K562 (cell line): ENCODE results near the gene ANAPC2. TPM values are rescaled to one million over a fixed set of nuclear protein-coding genes. Genes with fewer than 3 reads are reported as not detected.

Experiments
- BACH1 ChIP-seq: fragments of 200-800 bp; sonication (Bioruptor generic); IDR thresholded peaks from 2 replicates; pipeline ENCODE4 v1.6.1; 2016; ENCODE audit warnings: missing genetic modification characterization, missing compliant biosample characterization
- BCL6 ChIP-seq: fragments of 250-450 bp; sonication (Bioruptor Pico); IDR thresholded peaks from 2 replicates; pipeline ENCODE4 v1.4.0; 2020
- BRCA1 ChIP-seq, 2 experiments: fragments of 450-650 bp in 1 of 2; sonication (generic) in 1 of 2; formaldehyde crosslinking in 1 of 2; IDR thresholded peaks; 2 replicates each; pipeline versions ENCODE4 v1.5.0 to v1.6.1; 2017 to 2020; ENCODE audit warnings: mild to moderate bottlenecking in 1 of 2, missing genetic modification reagents in 1 of 2
- CXXC5 ChIP-seq: fragments of 250-450 bp; sonication (Bioruptor Pico); IDR thresholded peaks from 2 replicates; pipeline ENCODE4 v1.8.0; 2022; ENCODE audit warnings: inconsistent platforms, mild to moderate bottlenecking, moderate library complexity
- FIP1L1 ChIP-seq: fragments of 200-400 bp; formaldehyde crosslinking; IDR thresholded peaks from 2 replicates; pipeline ENCODE4 v1.6.1; 2018; ENCODE audit warnings: mild to moderate bottlenecking, low read depth, low read length; ENCODE audit not compliant: poor library complexity, severe bottlenecking
- KAT8 ChIP-seq: fragments of 450-650 bp; IDR thresholded peaks from 2 replicates; pipeline ENCODE4 v1.6.1; 2016; ENCODE audit warnings: low read depth, mild to moderate bottlenecking
- KDM4B ChIP-seq, 2 experiments: fragments of 450-650 bp in 1 of 2; sonication (generic) in 1 of 2; IDR thresholded peaks; 2 replicates each; pipeline ENCODE4 v1.6.1; 2016 to 2017; ENCODE audit warnings: borderline replicate concordance in 2 of 2, antibody characterized with exemption in 1 of 2, low read depth in 1 of 2, mild to moderate bottlenecking in 1 of 2
- MAZ ChIP-seq, 2 experiments: fragments of 450-650 bp in 1 of 2; sonication (generic) in 1 of 2; formaldehyde crosslinking; IDR thresholded peaks in 1 of 2; conservative IDR thresholded peaks in 1 of 2; 2 replicates each; pipeline versions ENCODE4 v1.4.0 to v1.5.0; 2020; ENCODE audit warnings: mild to moderate bottlenecking in 1 of 2, missing genetic modification reagents in 1 of 2
- MYC ChIP-seq, 2 experiments: fragments of 250-450 bp in 1 of 2; sonication (Bioruptor Pico) in 1 of 2; IDR thresholded peaks; 2 replicates each; pipeline versions ENCODE4 v1.5.1 to v1.6.1; 2012 to 2021; ENCODE audit warnings: low read depth in 2 of 2, borderline replicate concordance in 1 of 2, improper control_type of control experiment in 1 of 2, low read length in 1 of 2, mild to moderate bottlenecking in 1 of 2, moderate library complexity in 1 of 2
- NELFE ChIP-seq: IDR thresholded peaks from 2 replicates; pipeline ENCODE4 v1.6.1; 2011; ENCODE audit warnings: mild to moderate bottlenecking; ENCODE audit not compliant: insufficient read depth, insufficient read length
- NFYB ChIP-seq: IDR thresholded peaks from 2 replicates; pipeline ENCODE4 v1.6.1; 2011; ENCODE audit warnings: mild to moderate bottlenecking, moderate library complexity; ENCODE audit not compliant: insufficient read length; ENCODE audit errors: extremely low read depth
- SIN3B ChIP-seq: fragments of 450-650 bp; IDR thresholded peaks from 2 replicates; pipeline ENCODE4 v1.6.1; 2017; ENCODE audit warnings: low read depth, mild to moderate bottlenecking, moderate library complexity
- ZNF239 ChIP-seq: fragments of 250-450 bp; sonication (Bioruptor Pico); IDR thresholded peaks from 2 replicates; pipeline ENCODE4 v1.4.0; 2020; ENCODE audit warnings: mild to moderate bottlenecking
- polyA plus RNA-seq, 8 experiments: library from polyadenylated mRNA; depleted of rRNA in 4 of 8; stranded (reverse) in 5 of 8; unstranded in 3 of 8; fragments of >200 nt; fragmentation: Nextera tagmentation in 2 of 8; fragmentation: Illumina TruSeq in 1 of 8; extraction: Ambion mirVana in 2 of 8; extraction: Trizol in 1 of 8; gene quantifications; 2 replicates each; pipeline versions ENCODE4 v1.2.1 to v1.2.3, GENCODE V29; 2011 to 2014; ENCODE audit warnings: inconsistent platforms in 1 of 8, missing spikeins in 1 of 8
- total RNA-seq, 7 experiments: library from RNA; depleted of rRNA in 6 of 7; stranded (reverse); fragments of >200 nt in 6 of 7; fragmentation: Illumina TruSeq in 2 of 7; extraction: Trizol in 2 of 7; gene quantifications; 2 replicates each; pipeline versions ENCODE4 v1.2.1 to v1.2.3, GENCODE V29; 2011 to 2021; ENCODE audit warnings: low replicate concordance in 1 of 7
- TF ChIP-seq, protein P1 (sequence below): fragments of 250-450 bp; sonication (Bioruptor Pico); IDR thresholded peaks from 2 replicates; pipeline ENCODE4 v1.9.0; 2021; ENCODE audit warnings: mild to moderate bottlenecking, inconsistent platforms
- TF ChIP-seq, protein P2 (sequence below): sonication (generic); formaldehyde crosslinking; IDR thresholded peaks from 2 replicates; pipeline ENCODE4 v1.8.0; 2022; ENCODE audit warnings: mild to moderate bottlenecking, missing genetic modification reagents, borderline replicate concordance
- TF ChIP-seq, protein P3 (sequence below): fragments of 450-650 bp; formaldehyde crosslinking; conservative IDR thresholded peaks from 2 replicates; pipeline ENCODE4 v1.4.0; 2022; ENCODE audit warnings: mild to moderate bottlenecking, missing genetic modification characterization
- TF ChIP-seq, protein P4 (sequence below): conservative IDR thresholded peaks from 2 replicates; pipeline ENCODE4 v1.6.1; 2011; ENCODE audit warnings: low read depth, mild to moderate bottlenecking, low read length; ENCODE audit not compliant: control insufficient read depth

Gene ANAPC2
- total and polyA plus RNA-seq, 9 of the 15 experiments (the other 6 are each of a cell fraction or from before 2014, with no cell fraction given): 0.11 to 56.5 (median 17.1) TPM; not detected in 1

DNA sequence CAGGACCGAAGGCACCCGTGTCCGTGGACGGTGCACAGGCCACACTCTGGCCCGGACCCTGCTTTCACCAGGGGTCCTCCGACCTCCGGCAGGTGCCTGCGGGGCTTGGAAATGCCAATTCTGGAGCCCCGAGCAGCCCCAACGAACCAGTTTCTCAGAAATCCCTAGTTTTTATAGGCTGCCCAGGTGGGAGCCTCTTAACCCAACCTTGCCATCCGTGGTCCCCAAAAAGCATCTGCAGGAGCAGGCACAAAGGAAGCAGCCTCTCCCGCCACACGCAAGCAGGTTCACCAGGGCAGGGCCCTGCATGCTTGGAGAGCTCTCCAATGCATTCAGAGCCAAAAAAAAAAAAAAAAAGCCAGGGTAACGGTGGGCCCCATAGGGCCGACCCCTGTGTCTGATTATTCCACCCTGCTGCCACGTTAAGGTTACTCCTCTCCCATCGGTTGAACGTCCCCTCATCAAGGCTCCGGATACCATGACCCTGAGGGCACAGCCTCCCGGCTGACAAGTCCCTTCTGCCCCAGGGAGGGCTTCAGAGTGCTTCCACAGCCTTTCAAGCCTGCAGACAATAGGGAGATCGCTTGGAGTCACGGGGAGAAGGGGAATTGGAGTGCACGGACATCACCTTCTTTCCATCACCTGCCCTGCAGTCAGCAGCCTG, 13.0 kb upstream of the ANAPC2 start (continued):
- TF ChIP-seq, protein P1, sequence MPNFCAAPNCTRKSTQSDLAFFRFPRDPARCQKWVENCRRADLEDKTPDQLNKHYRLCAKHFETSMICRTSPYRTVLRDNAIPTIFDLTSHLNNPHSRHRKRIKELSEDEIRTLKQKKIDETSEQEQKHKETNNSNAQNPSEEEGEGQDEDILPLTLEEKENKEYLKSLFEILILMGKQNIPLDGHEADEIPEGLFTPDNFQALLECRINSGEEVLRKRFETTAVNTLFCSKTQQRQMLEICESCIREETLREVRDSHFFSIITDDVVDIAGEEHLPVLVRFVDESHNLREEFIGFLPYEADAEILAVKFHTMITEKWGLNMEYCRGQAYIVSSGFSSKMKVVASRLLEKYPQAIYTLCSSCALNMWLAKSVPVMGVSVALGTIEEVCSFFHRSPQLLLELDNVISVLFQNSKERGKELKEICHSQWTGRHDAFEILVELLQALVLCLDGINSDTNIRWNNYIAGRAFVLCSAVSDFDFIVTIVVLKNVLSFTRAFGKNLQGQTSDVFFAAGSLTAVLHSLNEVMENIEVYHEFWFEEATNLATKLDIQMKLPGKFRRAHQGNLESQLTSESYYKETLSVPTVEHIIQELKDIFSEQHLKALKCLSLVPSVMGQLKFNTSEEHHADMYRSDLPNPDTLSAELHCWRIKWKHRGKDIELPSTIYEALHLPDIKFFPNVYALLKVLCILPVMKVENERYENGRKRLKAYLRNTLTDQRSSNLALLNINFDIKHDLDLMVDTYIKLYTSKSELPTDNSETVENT (CRISPR knock-in tag): 0 out of 2 replicates have a peak, but pooled peaks have one; percentile 7
- no peak for TF ChIP-seq KAT8
- TF ChIP-seq NFYB: no peak
- TF ChIP-seq BRCA1 (IDR thresholded peaks at IDR 0.05): no peak
- TF ChIP-seq BRCA1 (CRISPR knock-in tag; IDR thresholded peaks at IDR 0.05): no peak
- TF ChIP-seq, protein P2, sequence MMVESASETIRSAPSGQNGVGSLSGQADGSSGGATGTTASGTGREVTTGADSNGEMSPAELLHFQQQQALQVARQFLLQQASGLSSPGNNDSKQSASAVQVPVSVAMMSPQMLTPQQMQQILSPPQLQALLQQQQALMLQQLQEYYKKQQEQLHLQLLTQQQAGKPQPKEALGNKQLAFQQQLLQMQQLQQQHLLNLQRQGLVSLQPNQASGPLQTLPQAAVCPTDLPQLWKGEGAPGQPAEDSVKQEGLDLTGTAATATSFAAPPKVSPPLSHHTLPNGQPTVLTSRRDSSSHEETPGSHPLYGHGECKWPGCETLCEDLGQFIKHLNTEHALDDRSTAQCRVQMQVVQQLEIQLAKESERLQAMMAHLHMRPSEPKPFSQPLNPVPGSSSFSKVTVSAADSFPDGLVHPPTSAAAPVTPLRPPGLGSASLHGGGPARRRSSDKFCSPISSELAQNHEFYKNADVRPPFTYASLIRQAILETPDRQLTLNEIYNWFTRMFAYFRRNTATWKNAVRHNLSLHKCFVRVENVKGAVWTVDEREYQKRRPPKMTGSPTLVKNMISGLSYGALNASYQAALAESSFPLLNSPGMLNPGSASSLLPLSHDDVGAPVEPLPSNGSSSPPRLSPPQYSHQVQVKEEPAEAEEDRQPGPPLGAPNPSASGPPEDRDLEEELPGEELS (CRISPR knock-in tag): no peak
- no peak for TF ChIP-seq BCL6 (CRISPR knock-in tag)
- TF ChIP-seq KDM4B (IDR thresholded peaks at IDR 0.05; ENCODE audit: borderline replicate concordance in 2 of 2, low read depth in 1 of 2): no peak
- TF ChIP-seq BACH1: no peak
- 0 out of 4 replicates have a peak, but pooled peaks of 1 of the 2 experiments have one; percentile 1 for TF ChIP-seq MAZ (CRISPR knock-in tag; conservative IDR thresholded peaks at IDR 0.05 in 1 of 2, IDR thresholded peaks at IDR 0.05 in 1 of 2)
- TF ChIP-seq CXXC5 (CRISPR knock-in tag): no peak
- TF ChIP-seq MYC (IDR thresholded peaks at IDR 0.05; ENCODE audit: low read depth, low read length): no peak
- TF ChIP-seq MYC (CRISPR knock-in tag; IDR thresholded peaks at IDR 0.05; ENCODE audit: borderline replicate concordance, low read depth): peak; percentile 69; the same call in 1 of the 2 replicates
- no peak for TF ChIP-seq ZNF239 (CRISPR knock-in tag)
- TF ChIP-seq FIP1L1: no peak
- peak; percentile 48; the same call in 1 of the 2 replicates for TF ChIP-seq SIN3B
- TF ChIP-seq, protein P3, sequence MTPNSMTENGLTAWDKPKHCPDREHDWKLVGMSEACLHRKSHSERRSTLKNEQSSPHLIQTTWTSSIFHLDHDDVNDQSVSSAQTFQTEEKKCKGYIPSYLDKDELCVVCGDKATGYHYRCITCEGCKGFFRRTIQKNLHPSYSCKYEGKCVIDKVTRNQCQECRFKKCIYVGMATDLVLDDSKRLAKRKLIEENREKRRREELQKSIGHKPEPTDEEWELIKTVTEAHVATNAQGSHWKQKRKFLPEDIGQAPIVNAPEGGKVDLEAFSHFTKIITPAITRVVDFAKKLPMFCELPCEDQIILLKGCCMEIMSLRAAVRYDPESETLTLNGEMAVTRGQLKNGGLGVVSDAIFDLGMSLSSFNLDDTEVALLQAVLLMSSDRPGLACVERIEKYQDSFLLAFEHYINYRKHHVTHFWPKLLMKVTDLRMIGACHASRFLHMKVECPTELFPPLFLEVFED: no peak
- TF ChIP-seq, protein P4, sequence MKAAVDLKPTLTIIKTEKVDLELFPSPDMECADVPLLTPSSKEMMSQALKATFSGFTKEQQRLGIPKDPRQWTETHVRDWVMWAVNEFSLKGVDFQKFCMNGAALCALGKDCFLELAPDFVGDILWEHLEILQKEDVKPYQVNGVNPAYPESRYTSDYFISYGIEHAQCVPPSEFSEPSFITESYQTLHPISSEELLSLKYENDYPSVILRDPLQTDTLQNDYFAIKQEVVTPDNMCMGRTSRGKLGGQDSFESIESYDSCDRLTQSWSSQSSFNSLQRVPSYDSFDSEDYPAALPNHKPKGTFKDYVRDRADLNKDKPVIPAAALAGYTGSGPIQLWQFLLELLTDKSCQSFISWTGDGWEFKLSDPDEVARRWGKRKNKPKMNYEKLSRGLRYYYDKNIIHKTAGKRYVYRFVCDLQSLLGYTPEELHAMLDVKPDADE: no peak
- TF ChIP-seq NELFE: no peak
